SK-N-SH (cell line): ENCODE results near the gene MYO19.

Source experiments
- CTCF ChIP-seq: fragments of 200-600 bp; sonication (generic); IDR thresholded peaks from 2 replicates; pipeline ENCODE4 v1.6.1; 2017; ENCODE audit warnings: antibody characterized with exemption, mild to moderate bottlenecking, moderate library complexity
- EP300 ChIP-seq, 2 experiments: IDR thresholded peaks; 2 replicates each; pipeline versions ENCODE4 v1.4.0 to v1.6.1; 2012; ENCODE audit warnings: borderline replicate concordance in 1 of 2, low read depth in 1 of 2, low read length in 1 of 2
- EZH2phosphoT487 ChIP-seq: fragments of 200-600 bp; sonication (generic); IDR thresholded peaks from 2 replicates; pipeline ENCODE4 v1.6.1; 2017; ENCODE audit warnings: low read depth, mixed run types, mild to moderate bottlenecking, antibody characterized with exemption, moderate library complexity, borderline replicate concordance
- FOXM1 ChIP-seq: IDR thresholded peaks from 2 replicates; pipeline ENCODE4 v1.4.0; 2012; ENCODE audit warnings: low read depth, mild to moderate bottlenecking
- GABPA ChIP-seq: IDR thresholded peaks from 2 replicates; pipeline ENCODE4 v1.4.0; 2012; ENCODE audit warnings: low read depth, mild to moderate bottlenecking
- POLR2AphosphoS5 ChIP-seq: IDR thresholded peaks from 2 replicates; pipeline ENCODE4 v1.6.1; 2012; ENCODE audit warnings: low read depth, low read length

DNA sequence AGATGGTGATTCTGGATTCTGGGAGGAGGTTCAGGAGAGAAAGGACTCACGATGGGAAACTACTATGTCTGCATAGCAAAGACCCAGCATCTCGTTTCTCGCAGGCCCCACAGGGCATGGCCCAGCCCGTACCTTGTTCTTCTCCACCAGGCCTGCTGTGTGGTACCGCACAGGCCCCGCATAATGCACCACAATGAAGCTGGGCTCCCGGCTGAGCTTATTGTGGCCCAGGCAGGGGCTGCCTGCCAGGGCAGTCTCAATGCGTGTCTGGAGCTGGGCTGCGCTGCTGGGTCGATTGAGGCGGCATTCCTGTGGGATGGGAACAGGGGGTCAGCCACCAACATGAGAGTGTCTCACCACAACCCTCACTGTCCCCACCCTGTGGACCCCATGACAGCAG is 27.8 kb downstream of the MYO19 start:
- TF ChIP-seq FOXM1 (no peak), POLR2AphosphoS5 (0 out of 2 replicates have a peak, but pooled peaks have one; percentile 1), CTCF (no peak), GABPA (no peak), EP300 (IDR thresholded peaks at IDR 0.05; ENCODE audit: borderline replicate concordance in 1 of 2, low read depth in 1 of 2, low read length in 1 of 2) (no peak), EZH2phosphoT487 (no peak)
